ENCODE measurements around the gene VPS8. TPM values are rescaled to one million over a fixed set of nuclear protein-coding genes. Genes with fewer than 3 reads are reported as not detected.

The VPS8 gene
- total and polyA plus RNA-seq, 4 experiments from 2014 or later: 23.0 to 85.9 (median 60.2) TPM

DNA sequence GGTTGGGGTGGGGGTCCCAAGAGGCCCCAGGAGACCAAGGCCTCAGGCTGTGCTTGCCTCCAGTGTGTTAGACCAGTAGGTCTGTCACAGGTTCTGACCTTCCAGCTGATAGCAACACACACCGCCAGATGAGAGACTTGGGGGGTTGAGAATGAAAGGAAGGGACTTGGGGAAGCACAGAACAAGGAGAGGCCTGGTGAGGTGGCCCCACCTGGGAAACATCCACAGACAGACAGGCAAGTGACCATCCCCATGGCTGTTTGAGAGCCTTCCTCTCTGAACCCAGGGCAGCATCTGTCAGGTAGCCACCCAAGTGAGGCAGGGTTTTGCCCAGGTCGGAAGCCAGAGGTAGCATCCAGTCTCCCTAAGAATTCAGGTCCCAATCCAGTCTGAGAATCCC is 35.0 kb upstream of the VPS8 start:
- H3K9me3 ChIP-seq (ENCODE audit: control insufficient read depth in 1 of 2, low read length in 2 of 2): no peaks in the 10 kb centered on the region
- H3K27ac Mint-ChIP-seq: no peak overlapping the region
- ChIA-PET POLR2A (ENCODE audit: partially characterized antibody) (interaction anchor here (2.1 kb wide), 1 partner anchor 216 kb away, joined by 14 read pairs; the partner anchor contains the start of gene EPHB3), CTCF (ENCODE audit: partially characterized antibody) (interaction anchor here (1.4 to 4.2 kb wide), 8 partner anchors 8 to 237 kb away, joined by 3 to 25 read pairs (median 8); no protein-coding TSS in a partner anchor)
- H3K36me3 Mint-ChIP-seq: no peaks in the 10 kb centered on the region
- H3K27me3 Mint-ChIP-seq: peaks cover 14 to 30% of the 10 kb centered on the region in 2 donors
- no peak overlapping the region for H3K4me3 ChIP-seq (ENCODE audit: low read length in 2 of 2)
- peaks cover 0 to 4% (median under 1%) of the 10 kb centered on the region in 4 donors for H3K4me1 Mint-ChIP-seq
- no peaks in the 10 kb centered on the region for H3K36me3 ChIP-seq (ENCODE audit: insufficient read depth, low read length)
- intact Hi-C loops (cut with micrococcal nuclease): loop anchor here (1.0 kb wide), 4 partner anchors 50 to 264 kb away; partner anchors contain the start of gene EPHB3
- no peak overlapping the region for H3K4me3 Mint-ChIP-seq
- no peak overlapping the region for H3K27ac ChIP-seq (ENCODE audit: low read depth, low read length)
- no peaks in the 10 kb centered on the region for H3K4me1 ChIP-seq (ENCODE audit: insufficient read depth, low read length)
- H3K9me3 Mint-ChIP-seq: no peaks in the 10 kb centered on the region
- no peaks in the 10 kb centered on the region for H3K27me3 ChIP-seq (ENCODE audit: insufficient read depth, low read length)
- DNase-seq: no peak

DNA sequence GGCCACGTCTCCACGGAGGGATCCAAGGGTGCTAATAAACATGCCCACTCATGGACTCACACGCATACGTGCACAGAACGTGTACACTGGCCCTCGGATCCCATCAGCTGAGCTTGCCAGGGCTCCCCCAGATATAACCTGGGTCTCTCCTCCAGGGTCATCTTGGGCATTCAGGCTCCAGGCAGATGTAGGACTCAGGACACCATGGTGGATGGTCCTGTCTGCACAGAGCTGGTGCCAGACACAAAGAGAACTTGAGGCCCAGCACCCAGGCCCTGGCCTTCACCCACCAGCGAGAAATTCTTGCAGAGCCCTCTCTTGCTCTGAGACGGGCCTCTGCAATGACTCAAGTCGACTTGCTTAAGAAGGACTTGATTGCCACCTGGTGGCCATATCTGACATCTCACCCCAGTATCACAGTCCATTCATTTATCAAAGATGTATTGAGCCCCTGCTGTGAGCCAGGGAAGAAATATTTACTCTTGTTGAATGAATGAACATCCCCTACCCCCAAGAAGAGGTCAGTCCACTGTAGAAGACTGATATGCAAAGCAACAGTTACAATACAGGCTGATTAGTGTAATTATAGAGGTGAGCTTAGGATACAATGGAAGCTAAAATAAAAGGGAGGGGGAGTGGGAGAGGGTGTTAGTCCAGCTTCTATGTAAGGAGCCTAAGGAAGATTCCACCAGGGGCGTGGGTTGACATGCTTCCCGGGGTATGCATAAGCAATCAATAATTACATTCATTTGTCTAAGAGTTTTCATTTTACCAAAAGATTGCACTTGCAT is 34.2 kb upstream of the VPS8 start:
- ChIA-PET CTCF (ENCODE audit: partially characterized antibody) (interaction anchor here (0.6 to 4.2 kb wide), 21 partner anchors 8 to 880 kb away, joined by 3 to 25 read pairs (median 5); no protein-coding TSS in a partner anchor), POLR2A (ENCODE audit: partially characterized antibody) (interaction anchor here (2.1 kb wide), 1 partner anchor 216 kb away, joined by 14 read pairs; the partner anchor contains the start of gene EPHB3)
- Mint-ChIP-seq H3K27ac (no peak overlapping the region), H3K27me3 (peaks cover 12 to 27% of the 10 kb centered on the region in 2 donors), H3K9me3 (no peaks in the 10 kb centered on the region), H3K4me1 (peaks cover 0 to 4% (median under 1%) of the 10 kb centered on the region in 4 donors), H3K36me3 (no peaks in the 10 kb centered on the region), H3K4me3 (no peak overlapping the region)
- Histone ChIP-seq H3K9me3 (ENCODE audit: control insufficient read depth in 1 of 2, low read length in 2 of 2) (no peaks in the 10 kb centered on the region), H3K27me3 (ENCODE audit: insufficient read depth, low read length) (no peaks in the 10 kb centered on the region), H3K27ac (ENCODE audit: low read depth, low read length) (no peak overlapping the region), H3K4me1 (ENCODE audit: insufficient read depth, low read length) (no peaks in the 10 kb centered on the region), H3K4me3 (ENCODE audit: low read length in 2 of 2) (no peak overlapping the region), H3K36me3 (ENCODE audit: insufficient read depth, low read length) (no peaks in the 10 kb centered on the region)
- peak; percentile 75 to 86 (median 76) for DNase-seq
- intact Hi-C loops (cut with micrococcal nuclease): loop anchor here (1.0 kb wide), 4 partner anchors 50 to 264 kb away; partner anchors contain the start of gene EPHB3

DNA sequence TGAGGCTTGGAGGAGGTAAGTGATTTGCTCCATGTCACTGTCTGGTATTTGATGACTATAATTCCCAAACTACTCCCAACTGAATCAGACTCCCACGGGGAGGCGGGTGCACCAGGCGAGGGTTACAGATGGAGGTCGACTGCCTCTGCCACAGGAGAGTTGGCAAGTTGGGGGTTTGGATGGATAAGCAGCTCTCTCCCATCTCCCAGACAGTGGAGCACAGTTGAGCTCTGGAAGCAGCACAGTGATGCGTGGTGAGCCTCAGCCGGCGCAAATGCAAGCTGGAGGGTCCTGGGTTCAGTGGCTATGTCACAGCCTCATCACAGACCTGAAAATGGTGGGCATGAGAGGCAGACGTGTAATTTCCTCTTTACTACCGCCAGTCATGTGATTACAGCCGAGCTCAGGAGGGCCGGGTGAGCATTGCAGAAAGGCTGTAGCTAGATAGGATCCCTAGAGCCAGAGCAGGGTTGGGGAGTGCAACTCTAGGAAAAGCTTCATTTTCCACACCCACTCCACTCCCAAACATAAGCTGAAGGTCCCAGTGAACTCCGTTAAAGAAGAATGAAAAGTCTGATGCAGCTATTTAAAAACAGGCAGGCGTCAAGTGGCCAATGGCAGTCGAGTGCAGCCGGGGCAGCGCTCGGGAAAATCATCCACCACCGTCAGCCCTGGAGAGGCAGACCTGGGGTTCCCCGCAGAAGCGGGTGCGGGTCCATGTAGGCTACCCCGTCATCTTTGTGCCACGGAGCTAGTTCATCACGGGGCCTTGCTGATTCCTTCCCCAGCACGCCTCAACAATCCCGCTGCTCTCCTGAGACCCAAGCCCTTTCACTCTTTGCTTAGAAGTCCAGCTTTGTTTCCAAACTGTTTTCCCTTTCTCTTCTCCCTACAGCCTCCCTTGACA is 33.3 kb upstream of the VPS8 start:
- POLR2A ChIA-PET (ENCODE audit: partially characterized antibody): interaction anchor here (1.0 to 2.1 kb wide), 2 partner anchors 217 kb away, joined by 7 to 14 read pairs; partner anchors contain the start of gene EPHB3
- H3K27ac Mint-ChIP-seq: peak overlapping the region in 1 of 7 donors; percentile 10
- intact Hi-C loops (cut with micrococcal nuclease): no loop called here

DNA sequence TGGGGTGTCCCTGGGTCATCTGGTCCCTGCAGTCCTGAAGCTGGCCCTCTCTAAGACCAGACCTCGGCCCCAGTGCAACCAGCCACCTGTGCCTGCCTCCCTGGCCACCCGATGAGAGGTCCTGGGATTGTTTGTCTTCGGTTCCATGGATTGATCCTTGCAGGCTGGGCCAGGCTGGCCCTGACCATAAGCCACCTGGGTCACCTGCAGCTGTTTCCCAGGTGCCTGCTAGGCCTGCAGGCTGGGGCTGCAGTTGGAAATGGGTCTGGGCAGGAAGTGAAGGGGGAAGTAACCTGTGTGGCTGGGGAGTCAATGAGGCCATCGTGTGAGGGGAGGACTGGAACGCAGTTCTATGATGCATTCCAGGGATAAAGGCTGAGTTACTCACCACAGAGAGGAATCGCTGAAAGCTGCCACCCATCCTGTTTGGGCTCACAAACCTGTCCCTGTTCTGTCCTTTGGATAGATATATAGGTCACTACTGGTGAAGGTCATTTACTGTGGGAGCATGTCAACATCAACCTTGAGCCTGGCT is 30.9 kb upstream of the VPS8 start:
- no peak for DNase-seq
- ChIA-PET POLR2A (ENCODE audit: partially characterized antibody) (no interaction called here), CTCF (ENCODE audit: partially characterized antibody) (no interaction called here)
- Histone ChIP-seq H3K4me3 (ENCODE audit: low read length in 2 of 2) (no peak overlapping the region), H3K9me3 (ENCODE audit: control insufficient read depth in 1 of 2, low read length in 2 of 2) (no peaks in the 10 kb centered on the region), H3K36me3 (ENCODE audit: insufficient read depth, low read length) (no peaks in the 10 kb centered on the region), H3K27me3 (ENCODE audit: insufficient read depth, low read length) (no peaks in the 10 kb centered on the region), H3K27ac (ENCODE audit: low read depth, low read length) (no peak overlapping the region), H3K4me1 (ENCODE audit: insufficient read depth, low read length) (peaks cover 13% of the 10 kb centered on the region)
- intact Hi-C loops (cut with micrococcal nuclease): no loop called here
- Mint-ChIP-seq H3K4me1 (peaks cover 9 to 22% (median 16%) of the 10 kb centered on the region in 4 donors), H3K9me3 (no peaks in the 10 kb centered on the region), H3K27ac (no peak overlapping the region), H3K36me3 (no peaks in the 10 kb centered on the region), H3K4me3 (no peak overlapping the region), H3K27me3 (peaks cover 12 to 31% of the 10 kb centered on the region in 2 donors)

More for the DNA sequence above, 33.3 kb upstream of the VPS8 start:
- H3K4me3 Mint-ChIP-seq: no peak overlapping the region
- Histone ChIP-seq H3K27ac (ENCODE audit: low read depth, low read length) (no peak overlapping the region), H3K36me3 (ENCODE audit: insufficient read depth, low read length) (no peaks in the 10 kb centered on the region), H3K27me3 (ENCODE audit: insufficient read depth, low read length) (no peaks in the 10 kb centered on the region), H3K4me1 (ENCODE audit: insufficient read depth, low read length) (no peaks in the 10 kb centered on the region), H3K9me3 (ENCODE audit: control insufficient read depth in 1 of 2, low read length in 2 of 2) (no peaks in the 10 kb centered on the region), H3K4me3 (ENCODE audit: low read length in 2 of 2) (no peak overlapping the region)
- peaks cover 12 to 30% of the 10 kb centered on the region in 2 donors for H3K27me3 Mint-ChIP-seq
- DNase-seq: no peak
- CTCF ChIA-PET (ENCODE audit: partially characterized antibody): interaction anchor here (0.5 to 4.2 kb wide), 28 partner anchors 8 to 881 kb away, joined by 3 to 25 read pairs (median 4); no protein-coding TSS in a partner anchor
- no peaks in the 10 kb centered on the region for H3K36me3 Mint-ChIP-seq
- peaks cover 0 to 4% (median under 1%) of the 10 kb centered on the region in 4 donors for H3K4me1 Mint-ChIP-seq
- H3K9me3 Mint-ChIP-seq: no peaks in the 10 kb centered on the region

DNA sequence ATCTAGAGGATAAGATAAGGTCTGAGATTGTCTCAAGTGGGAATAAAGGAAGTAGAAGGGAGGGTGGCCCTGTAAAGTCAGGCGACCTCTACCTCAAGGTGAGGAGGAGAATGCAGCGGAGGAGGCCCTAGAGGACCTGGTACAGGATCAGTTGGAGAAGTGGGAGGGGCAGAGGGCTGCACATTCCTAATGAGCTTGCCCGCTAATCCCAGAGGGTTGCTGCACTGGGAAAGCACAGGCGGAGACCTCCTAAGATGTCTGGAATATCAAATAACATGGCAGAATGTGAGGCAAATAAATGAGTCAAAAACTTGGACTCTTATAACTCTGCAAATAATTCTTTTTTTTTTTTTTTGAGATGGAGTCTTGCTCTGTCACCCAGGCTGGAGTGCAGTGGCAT is 30.2 kb upstream of the VPS8 start:
- no peak overlapping the region for H3K4me3 ChIP-seq (ENCODE audit: low read length in 2 of 2)
- H3K4me1 Mint-ChIP-seq: peaks cover 13 to 29% (median 22%) of the 10 kb centered on the region in 4 donors
- no peaks in the 10 kb centered on the region for H3K27me3 ChIP-seq (ENCODE audit: insufficient read depth, low read length)
- ChIA-PET CTCF (ENCODE audit: partially characterized antibody) (no interaction called here), POLR2A (ENCODE audit: partially characterized antibody) (no interaction called here)
- H3K36me3 Mint-ChIP-seq: no peaks in the 10 kb centered on the region
- no peaks in the 10 kb centered on the region for H3K9me3 ChIP-seq (ENCODE audit: control insufficient read depth in 1 of 2, low read length in 2 of 2)
- DNase-seq: no peak
- peaks cover 21% of the 10 kb centered on the region for H3K4me1 ChIP-seq (ENCODE audit: insufficient read depth, low read length)
- no peak overlapping the region for H3K27ac Mint-ChIP-seq
- no peaks in the 10 kb centered on the region for H3K9me3 Mint-ChIP-seq
- intact Hi-C loops (cut with micrococcal nuclease): no loop called here
- H3K36me3 ChIP-seq (ENCODE audit: insufficient read depth, low read length): no peaks in the 10 kb centered on the region
- peaks cover 14 to 31% of the 10 kb centered on the region in 2 donors for H3K27me3 Mint-ChIP-seq
- no peak overlapping the region for H3K27ac ChIP-seq (ENCODE audit: low read depth, low read length)
- no peak overlapping the region for H3K4me3 Mint-ChIP-seq

DNA sequence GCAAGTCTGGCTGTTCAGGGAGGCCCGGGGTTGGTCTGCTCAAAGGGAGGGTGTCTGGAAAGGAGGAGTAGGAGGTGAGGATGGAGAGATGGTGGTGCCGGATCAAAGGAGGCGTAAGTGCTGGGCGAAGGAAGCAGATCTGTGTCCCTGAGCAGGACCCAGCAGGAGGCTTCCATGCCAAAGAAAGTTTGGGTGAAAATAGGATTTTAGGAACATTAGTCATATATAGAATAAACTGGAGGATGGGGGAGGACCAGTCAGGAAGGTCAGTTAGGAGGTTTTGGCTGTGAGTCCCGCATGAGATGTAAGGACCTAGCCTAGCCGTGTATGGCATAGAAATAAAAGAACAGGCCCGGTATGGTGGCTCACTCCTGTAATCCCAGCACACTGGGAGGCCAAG is 28.6 kb upstream of the VPS8 start:
- intact Hi-C loops (cut with micrococcal nuclease): no loop called here
- H3K36me3 ChIP-seq (ENCODE audit: insufficient read depth, low read length): no peaks in the 10 kb centered on the region
- no peak overlapping the region for H3K27ac ChIP-seq (ENCODE audit: low read depth, low read length)
- peak overlapping the region in 1 of 7 donors; percentile 75 for H3K27ac Mint-ChIP-seq
- DNase-seq: no peak
- no peaks in the 10 kb centered on the region for H3K27me3 ChIP-seq (ENCODE audit: insufficient read depth, low read length)
- no peak overlapping the region for H3K4me3 ChIP-seq (ENCODE audit: low read length in 2 of 2)
- H3K9me3 Mint-ChIP-seq: no peaks in the 10 kb centered on the region
- peaks cover 8 to 24% of the 10 kb centered on the region in 2 donors for H3K27me3 Mint-ChIP-seq
- peaks cover 13 to 30% (median 22%) of the 10 kb centered on the region in 4 donors for H3K4me1 Mint-ChIP-seq
- H3K4me3 Mint-ChIP-seq: no peak overlapping the region
- H3K36me3 Mint-ChIP-seq: no peaks in the 10 kb centered on the region
- no peaks in the 10 kb centered on the region for H3K9me3 ChIP-seq (ENCODE audit: control insufficient read depth in 1 of 2, low read length in 2 of 2)
- H3K4me1 ChIP-seq (ENCODE audit: insufficient read depth, low read length): peaks cover 21% of the 10 kb centered on the region
- ChIA-PET POLR2A (ENCODE audit: partially characterized antibody) (no interaction called here), CTCF (ENCODE audit: partially characterized antibody) (no interaction called here)
